Effector CD4-positive, alpha-beta T cell (primary cell): ENCODE data around the gene ANKRD10.
"Not testable (repeated sequence)": the region's sequence is repeated elsewhere in the genome, so short reads cannot be mapped to it uniquely, and the experiment has no call there.

Source experiments
- DNase-seq: peaks from one replicate; pipeline ENCODE4 v3.0.0-alpha.2; 2020

ANKRD10 gene

DNA sequence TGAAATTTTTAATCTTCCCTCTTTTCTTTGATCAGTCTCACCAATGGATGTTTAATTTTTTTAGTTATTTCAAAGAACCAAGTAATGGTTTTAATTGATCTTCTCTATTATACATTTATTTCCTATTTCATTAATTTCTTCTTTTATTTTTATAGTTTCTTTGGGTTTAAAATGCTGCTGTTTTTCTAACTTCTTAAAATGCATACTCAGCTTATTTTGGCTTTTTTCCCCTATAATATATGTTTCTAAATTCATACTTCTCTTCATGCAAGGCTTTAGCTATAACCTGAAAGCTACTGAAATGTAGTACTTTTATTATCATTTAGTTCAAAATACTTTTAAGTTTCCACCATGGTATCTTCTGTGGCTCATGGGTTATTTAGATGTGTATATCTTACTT is 53.9 kb downstream of the ANKRD10 start:
- DNase-seq = no peak

DNA sequence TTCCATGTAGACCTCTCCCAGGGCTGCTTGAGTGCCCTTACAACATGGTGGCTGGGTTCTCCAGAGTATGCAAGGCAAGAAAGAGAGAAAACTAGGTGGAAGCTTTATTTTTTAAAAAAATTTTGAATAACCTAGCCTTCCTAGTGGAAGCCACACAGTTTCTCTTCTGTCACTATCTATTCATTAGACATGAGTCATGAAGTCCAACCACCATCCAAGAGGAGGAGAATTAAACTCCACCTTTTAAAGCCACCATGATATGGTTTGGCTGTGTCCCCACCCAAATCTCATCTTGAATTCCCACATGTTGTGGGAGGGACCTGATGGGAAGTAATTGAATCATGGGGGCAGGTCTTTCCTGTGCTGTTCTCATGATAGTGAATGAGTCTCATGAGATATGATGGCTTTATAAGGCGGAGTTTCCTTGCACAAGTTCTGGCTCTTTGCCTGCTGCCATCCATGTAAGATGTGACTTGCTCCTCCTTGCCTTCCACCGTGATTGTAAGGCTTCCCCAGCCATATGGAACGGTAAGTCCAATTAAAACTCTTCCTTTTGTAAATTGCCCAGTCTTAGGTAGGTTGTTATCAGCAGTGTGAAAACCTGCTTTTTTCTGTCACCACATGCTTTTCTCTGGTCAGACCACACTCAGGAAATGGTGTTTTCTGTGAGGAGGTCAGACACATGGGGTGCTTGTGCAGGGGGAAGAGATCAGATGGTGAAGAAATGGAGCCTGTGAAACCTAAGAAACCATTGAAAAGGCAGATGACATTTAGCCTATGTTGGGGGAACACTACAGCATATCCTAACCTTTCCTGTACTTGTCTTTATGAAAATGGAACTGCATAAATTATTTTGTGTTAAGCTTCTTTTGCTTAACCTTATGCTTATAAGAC is 57.7 kb downstream of the ANKRD10 start:
- no peak for DNase-seq

DNA sequence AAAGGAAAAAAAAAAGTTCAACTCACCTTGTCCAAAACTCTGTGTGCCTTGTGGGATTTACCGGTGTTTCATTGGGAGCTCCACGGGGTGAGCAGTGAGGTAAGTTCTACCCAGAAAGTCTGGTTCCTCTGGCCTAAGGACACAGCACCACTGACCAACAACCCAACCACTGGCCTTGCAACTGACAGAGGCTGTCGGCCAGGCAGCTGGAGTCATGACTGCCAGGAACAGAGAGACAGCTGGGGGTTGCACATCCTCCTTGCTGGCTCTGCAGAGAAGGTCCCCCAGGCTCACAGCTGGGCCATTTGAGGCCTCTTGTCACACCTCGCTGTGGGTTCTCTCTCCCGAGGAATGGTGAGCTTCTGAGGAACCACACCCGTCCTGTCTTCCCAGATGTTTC is 59.5 kb downstream of the ANKRD10 start:
- DNase-seq = no peak

GRCh38 chr13:110854866-110855265 is 60.0 kb downstream of the ANKRD10 start:
- no peak for DNase-seq

DNA sequence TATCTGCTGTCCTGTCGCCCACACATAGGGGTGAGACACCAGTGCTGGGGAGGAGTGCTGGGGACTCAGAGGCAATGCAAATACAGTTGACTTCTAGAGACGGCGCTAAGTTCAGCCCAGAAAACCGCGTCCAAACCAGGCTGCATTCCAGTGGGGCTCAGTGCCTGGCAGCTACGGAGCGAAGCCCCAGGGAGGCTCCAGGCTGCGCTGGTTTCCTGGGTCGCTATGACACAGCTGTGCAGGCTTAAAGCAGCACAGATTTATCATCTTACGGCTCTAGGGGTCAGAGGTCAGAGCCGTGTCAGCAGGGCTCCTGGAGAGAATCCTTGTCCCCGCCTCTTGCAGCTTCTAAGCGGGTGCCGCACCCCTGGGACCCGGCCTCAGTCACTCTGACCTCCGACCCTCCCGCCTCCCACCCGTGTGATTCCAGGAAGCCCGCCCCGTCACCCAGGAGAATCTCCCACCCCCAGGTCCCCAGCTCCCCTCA is 61.6 kb downstream of the ANKRD10 start:
- DNase-seq = no peak

DNA sequence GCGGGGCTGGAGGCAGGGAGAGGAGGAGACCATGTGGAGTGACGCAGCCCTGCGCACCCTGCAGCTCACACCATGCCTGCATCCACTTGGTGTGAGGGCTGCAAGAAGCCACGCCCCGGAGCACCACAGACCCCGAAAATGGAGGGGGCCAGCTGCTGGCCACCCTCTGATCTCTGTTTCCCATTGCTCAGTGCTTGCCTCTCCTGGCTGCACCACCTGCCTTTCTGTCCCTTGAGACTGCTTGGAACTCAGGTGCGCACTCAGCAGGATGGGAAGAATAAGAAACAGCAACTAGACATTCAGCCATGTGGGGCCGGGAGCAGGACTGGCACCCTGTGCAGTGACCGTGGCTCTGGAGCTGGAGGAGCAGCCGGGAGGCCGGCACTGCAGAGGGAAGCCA is 64.0 kb downstream of the ANKRD10 start:
- no peak for DNase-seq

GRCh38 chr13:110850006-110850405 is 64.9 kb downstream of the ANKRD10 start:
- no peak for DNase-seq

- DNase-seq = no peak
Observed at GRCh38 chr13:110845520-110845919, 69.3 kb downstream of the ANKRD10 start.

DNA sequence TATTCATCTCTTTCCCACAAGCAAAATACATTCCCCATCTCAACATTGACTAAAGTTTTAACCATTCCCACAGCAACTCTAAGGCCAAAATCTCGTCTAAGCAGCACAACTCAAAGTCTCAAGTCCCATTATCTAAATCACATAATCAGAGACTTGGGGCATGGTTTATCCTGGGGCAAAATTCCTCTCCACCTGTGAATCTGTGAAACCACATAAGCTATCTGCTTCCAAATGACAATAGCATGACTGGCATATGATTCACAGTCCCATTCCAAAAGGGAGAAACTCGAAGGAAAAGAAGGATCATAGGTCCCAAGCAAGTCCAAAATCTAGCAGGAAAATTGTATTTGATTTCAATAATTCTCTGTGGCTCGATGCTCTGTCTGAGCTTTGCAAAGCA is 73.0 kb downstream of the ANKRD10 start:
- DNase-seq = no peak

GRCh38 chr13:110841406-110841805 is 73.5 kb downstream of the ANKRD10 start:
- no peak for DNase-seq

DNA sequence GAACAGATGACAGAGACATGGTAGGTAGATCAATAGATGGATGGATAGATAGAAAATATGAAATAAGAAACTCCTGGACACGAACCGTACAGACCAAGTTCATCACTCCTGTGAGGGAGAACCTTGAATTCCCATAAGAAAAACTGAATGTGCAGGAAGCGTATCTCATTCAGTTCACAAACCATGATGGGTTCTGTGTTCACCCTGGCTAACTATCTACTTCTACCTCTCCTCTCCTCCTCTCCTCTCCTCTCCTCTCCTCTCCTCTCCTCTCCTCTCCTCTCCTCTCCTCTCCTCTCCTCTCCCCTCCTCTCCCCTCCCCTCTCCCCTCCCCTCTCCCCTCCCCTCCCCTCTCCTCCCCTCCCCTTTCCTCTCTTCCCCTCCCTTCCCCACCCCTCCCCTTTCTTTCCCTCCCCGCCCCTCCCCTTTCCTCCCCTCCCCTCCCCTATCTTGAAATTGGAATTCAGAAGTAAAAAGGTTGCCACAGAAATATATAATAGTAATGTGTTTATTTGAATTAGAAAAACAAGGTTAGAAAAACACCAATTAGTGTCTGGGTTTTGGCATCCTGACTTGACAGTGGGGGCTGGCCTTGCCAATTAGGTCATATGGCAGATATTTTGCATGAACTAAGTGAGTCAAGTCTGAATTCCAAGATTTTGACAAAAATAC is 75.9 kb downstream of the ANKRD10 start:
- no peak for DNase-seq

DNA sequence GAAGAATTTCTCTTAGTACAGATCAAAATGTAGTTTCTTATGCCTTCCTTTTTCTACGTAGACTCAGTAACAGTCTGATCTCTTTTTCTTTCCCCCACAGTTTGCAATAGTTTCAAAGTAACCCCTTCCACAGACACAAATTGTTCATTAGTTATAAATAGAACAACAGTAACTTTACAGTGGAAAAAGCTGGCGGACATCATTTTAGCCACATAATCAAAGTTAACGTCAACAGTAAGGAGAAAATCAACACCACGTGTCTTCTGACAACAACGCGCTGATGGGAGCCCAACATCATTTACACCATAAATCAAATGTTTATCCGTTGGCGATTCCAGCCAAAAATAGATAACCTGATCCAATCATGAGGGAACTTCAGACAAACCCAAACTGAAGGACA is 76.8 kb downstream of the ANKRD10 start:
- DNase-seq = no peak

- DNase-seq = not testable (repeated sequence)
Observed at GRCh38 chr13:110837397-110838061, 77.3 kb downstream of the ANKRD10 start.

- no peak for DNase-seq
Observed at GRCh38 chr13:110836605-110836903, 78.3 kb downstream of the ANKRD10 start.

DNA sequence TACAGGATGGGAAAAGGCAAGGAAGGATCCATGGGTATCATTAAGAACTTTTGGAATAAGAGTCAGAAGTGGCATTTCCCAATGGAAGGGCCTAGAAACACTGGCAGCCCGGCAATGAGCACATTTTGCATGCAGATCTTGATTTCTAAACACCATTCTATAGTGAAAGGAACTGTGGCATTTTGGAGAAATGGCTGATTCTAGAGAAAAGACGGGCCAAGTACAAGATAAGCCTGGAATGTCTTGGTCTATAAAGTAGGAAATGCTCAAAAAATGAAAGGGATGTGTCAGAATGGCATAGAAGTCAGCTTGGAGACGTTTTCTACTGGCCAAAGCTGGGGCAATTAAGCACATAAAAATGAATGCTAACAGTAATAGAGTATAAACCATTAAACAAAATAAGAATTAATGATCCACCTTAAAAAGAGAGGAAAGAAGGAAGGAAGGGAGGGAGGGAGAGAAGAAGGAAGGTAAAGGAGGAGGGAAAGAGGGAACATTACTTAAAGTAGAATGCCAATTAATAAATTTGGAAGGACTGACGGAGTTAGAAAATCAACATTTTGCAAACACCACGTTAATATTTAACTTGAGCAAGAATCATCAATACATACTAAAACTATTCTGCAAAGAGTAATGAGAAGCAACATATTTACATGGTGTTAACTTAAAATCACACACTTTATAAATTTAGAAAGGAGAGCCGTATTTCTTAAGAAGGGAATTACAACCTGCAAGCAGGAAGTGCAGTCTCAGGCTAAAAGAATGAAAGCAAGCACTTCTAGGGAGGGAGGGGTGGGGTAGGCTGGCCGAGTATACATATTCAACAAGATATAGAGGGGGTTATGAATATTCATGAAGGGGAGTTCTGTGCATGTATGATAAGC is 78.9 kb downstream of the ANKRD10 start:
- no peak for DNase-seq

GRCh38 chr13:110834572-110834971 is 80.3 kb downstream of the ANKRD10 start:
- DNase-seq = no peak

DNA sequence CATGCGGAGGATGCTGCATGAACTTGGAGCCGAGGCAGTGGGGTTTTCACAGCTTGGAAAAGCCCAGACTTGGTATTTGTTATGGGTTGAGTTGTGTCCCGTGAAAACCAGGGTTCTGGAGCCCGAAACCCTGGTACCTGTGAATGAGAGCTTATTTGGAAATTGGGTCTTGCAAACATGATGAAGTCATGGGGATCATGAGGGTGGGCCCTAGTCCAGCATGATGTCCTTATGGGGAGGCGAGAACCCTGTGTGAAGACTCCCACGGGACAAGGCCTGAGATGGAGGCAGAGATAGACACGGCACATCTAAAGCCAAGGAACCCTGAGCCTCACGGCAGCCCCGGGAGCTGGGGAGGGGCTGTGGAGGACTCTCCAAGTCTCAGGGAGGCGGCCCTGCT is 82.3 kb downstream of the ANKRD10 start:
- no peak for DNase-seq

DNA sequence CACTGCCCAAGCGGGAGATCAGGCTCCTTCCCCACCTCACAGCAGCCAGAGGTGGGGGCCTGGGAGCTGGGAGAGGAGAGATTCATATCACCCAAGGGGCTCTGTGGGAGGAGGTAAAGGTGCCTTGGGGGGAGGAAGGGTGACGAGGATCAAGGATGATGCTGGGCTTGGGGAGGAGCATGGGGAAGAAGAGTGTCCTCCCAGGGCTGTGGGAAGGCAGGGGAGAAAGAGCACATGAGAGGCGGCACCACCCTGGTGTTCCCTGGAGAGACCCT is 82.7 kb downstream of the ANKRD10 start:
- DNase-seq = no peak

DNA sequence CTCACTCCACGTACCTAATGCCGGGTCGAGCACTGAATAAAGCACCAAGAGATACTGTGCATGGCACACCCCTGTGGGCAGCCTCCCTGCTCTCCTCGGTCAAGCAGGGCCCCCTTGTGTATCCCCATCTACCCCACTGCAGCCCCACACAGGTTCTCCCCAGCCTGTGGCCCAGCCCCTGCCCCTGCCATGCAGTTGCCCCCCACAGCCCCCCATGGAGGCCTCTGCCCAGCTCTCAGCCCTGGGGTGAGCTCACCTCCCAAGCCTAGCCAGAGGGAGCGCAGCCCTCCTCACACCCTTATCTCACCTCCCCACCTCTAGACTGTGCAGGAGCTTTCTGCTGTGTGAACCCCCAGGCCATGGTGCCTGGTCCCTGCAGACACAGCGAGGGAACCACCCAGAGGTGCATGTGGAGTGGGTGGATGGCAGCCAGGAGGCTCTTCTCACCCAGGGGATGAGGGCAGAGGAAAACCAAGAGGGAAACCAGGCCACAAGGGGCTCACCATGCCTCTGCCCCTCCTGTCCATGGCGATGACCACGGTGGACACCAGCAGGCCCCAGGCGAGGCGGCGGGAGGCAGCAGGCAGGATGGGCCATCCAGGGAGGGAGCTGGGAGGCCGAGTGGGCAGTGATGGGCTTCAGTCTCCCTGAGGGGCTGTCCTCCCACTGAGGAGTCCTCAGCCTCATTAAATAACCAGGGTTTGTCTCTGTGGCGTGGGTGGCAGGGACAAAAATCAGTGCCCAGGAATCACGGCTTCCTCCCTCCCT is 83.2 kb downstream of the ANKRD10 start:
- no peak for DNase-seq

DNA sequence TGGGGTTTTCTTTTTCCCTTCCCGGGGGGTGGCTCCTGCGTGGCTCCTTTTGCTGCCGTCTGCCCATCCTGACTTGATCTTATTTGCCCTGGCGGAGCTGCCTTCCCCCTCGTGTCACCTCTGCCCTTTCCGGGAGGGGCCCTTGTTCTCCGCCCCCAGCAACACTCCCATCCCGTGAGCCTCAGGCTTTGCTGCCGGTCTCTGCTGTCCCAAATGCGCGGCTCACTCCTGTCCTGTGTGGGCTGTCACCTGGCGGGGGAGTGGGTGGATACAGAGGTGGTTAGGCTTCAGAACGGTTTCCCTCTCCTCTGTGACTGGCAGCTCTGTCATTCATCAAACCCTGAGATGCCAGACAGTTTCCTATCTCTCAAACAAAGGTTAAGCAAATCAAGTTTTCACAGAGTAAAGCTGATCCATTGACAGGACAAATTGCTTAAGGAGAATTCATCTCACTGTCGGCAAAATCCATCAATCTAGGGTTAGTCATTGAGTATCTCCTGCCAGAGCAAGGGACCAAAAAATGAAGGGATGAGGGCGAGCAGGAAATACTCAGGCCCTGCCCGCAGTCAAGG is 84.0 kb downstream of the ANKRD10 start:
- no peak for DNase-seq

DNA sequence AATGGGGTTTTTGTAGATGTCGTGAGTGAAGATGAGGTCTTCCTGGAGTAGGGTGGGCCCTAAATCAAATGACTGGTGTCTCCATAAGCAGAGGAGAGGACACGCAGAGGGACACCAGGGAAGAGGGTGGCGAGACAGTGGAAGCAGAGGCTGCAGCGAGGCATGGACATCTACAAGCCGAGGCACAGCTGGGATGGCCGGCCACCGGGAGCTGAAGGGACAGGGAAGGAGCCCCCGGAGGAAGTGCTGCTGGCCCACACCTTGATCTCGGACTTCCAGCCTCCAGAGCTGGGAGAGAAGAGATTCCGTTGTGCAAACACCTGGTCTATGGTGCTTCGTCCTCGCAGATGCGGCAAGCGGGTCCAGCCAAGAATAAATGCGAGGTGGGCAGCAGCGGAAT is 84.5 kb downstream of the ANKRD10 start:
- no peak for DNase-seq

DNA sequence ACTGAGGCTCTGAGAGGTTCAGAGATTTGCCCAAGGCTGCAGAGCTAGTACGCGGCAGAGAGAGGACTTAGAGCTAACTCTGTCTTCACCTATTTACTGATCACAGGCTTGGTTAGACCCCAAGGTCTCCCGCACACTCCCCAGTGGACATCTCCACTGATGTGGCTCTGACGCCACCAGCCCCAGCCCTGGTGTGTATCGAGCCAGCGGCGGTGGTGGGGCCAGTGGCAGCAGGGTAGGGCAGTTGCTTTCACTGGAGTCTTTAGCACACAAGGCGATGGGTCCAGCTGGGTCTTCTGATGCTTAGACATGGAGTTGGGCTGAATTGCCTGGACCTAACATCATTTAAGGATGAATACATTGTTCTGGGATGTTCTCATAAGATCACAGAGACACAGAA is 85.4 kb downstream of the ANKRD10 start:
- no peak for DNase-seq
